IMR-90 (cell line): ENCODE data around the gene EXT2. TPM values are rescaled to one million over a fixed set of nuclear protein-coding genes. Genes with fewer than 3 reads are reported as not detected.

Experiments used
- ATAC-seq: fragments of 200-7000 bp; cut with Tn5 transposase; 2 replicates; pipeline ENCODE4 v1.9.1; 2020; ENCODE audit warnings: low read depth, mild to moderate bottlenecking, moderate library complexity
- BruUV-seq: library from RNA; stranded (reverse); fragments of 400-500 nt; replicated peaks from 2 replicates; lab custom pipeline; 2021; lab: Mats Ljungman, UMichigan
- CTCF ChIA-PET: fragments of 300-600 bp; formaldehyde crosslinking; extraction: SDS; loops from one replicate; lab custom pipeline; 2021; ENCODE audit warnings: antibody characterized with exemption; lab: Yijun Ruan, JAX
- POLR2A ChIA-PET: fragments of 300-600 bp; sonication (Branson Sonifier 250); formaldehyde crosslinking; loops from one replicate; lab custom pipeline; 2022; ENCODE audit warnings: antibody characterized with exemption; ENCODE audit not compliant: unreplicated experiment; lab: Charles Lee
- DNase-seq: peaks from one replicate; pipeline ENCODE4 v3.0.0; 2013
- H2AFZ ChIP-seq: replicated peaks from 2 replicates; pipeline ENCODE3; 2013; ENCODE audit warnings: low read length, mild to moderate bottlenecking; ENCODE audit not compliant: poor library complexity
- H2AK5ac ChIP-seq: 2 replicates; pipeline ENCODE4 v1.6.1; 2013; ENCODE audit warnings: low read depth, low read length, inconsistent platforms
- H2AK9ac ChIP-seq: replicated peaks from 2 replicates; pipeline ENCODE3; 2013; ENCODE audit warnings: mild to moderate bottlenecking, low read depth, low read length, moderate library complexity; ENCODE audit not compliant: poor library complexity
- H2BK120ac ChIP-seq: 2 replicates; pipeline ENCODE4 v1.6.1; 2013; ENCODE audit warnings: low read depth, low read length, inconsistent platforms
- H2BK15ac ChIP-seq: 3 replicates; pipeline ENCODE4 v1.6.1; 2013; ENCODE audit warnings: low read depth, low read length, inconsistent platforms
- H2BK20ac ChIP-seq: 2 replicates; pipeline ENCODE4 v1.6.1; 2013; ENCODE audit warnings: low read depth, mild to moderate bottlenecking, inconsistent platforms, low read length, moderate library complexity
- H2BK5ac ChIP-seq: 2 replicates; pipeline ENCODE4 v1.6.1; 2013; ENCODE audit warnings: mild to moderate bottlenecking, low read depth, low read length, inconsistent platforms; ENCODE audit not compliant: poor library complexity, severe bottlenecking
- H3K14ac ChIP-seq: replicated peaks from 2 replicates; pipeline ENCODE4 v1.6.1; 2013; ENCODE audit warnings: low read depth, low read length, inconsistent platforms
- H3K18ac ChIP-seq: 2 replicates; pipeline ENCODE4 v1.6.1; 2013; ENCODE audit warnings: low read depth, low read length, control low read depth
- H3K23ac ChIP-seq: 2 replicates; pipeline ENCODE4 v1.6.1; 2013; ENCODE audit warnings: low read depth, low read length, inconsistent platforms
- H3K27ac ChIP-seq: 2 replicates; pipeline ENCODE4 v1.5.1; 2013; ENCODE audit warnings: mild to moderate bottlenecking, control low read depth, low read length; ENCODE audit not compliant: insufficient read depth
- H3K27me3 ChIP-seq: 2 replicates; pipeline ENCODE4 v1.6.1; 2013; ENCODE audit warnings: low read length; ENCODE audit not compliant: control insufficient read depth, insufficient read depth
- H3K36me3 ChIP-seq: 2 replicates; pipeline ENCODE4 v1.6.1; 2013; ENCODE audit warnings: low read length, mixed read lengths; ENCODE audit not compliant: control insufficient read depth, insufficient read depth
- H3K4ac ChIP-seq: 2 replicates; pipeline ENCODE4 v1.6.1; 2013; ENCODE audit warnings: low read depth, low read length, inconsistent platforms
- H3K4me1 ChIP-seq: 2 replicates; pipeline ENCODE4 v1.6.1; 2013; ENCODE audit warnings: low read length, mixed read lengths; ENCODE audit not compliant: control insufficient read depth, insufficient read depth
- H3K4me2 ChIP-seq: 2 replicates; pipeline ENCODE4 v1.6.1; 2013; ENCODE audit warnings: low read depth, mild to moderate bottlenecking, control low read depth, low read length, moderate library complexity
- H3K4me3 ChIP-seq: 2 replicates; pipeline ENCODE4 v1.5.1; 2013; ENCODE audit warnings: low read depth, mild to moderate bottlenecking, control low read depth, low read length, moderate library complexity; ENCODE audit not compliant: insufficient read depth
- H3K56ac ChIP-seq: 2 replicates; pipeline ENCODE4 v1.6.1; 2013; ENCODE audit warnings: low read length, inconsistent platforms; ENCODE audit not compliant: insufficient read depth; ENCODE audit errors: extremely low read depth
- H3K79me1 ChIP-seq, 2 experiments: 2 replicates each; pipeline ENCODE4 v1.6.1; 2013; ENCODE audit warnings: low read length in 2 of 2, inconsistent platforms in 1 of 2, low read depth in 1 of 2
- H3K9ac ChIP-seq: 2 replicates; pipeline ENCODE4 v1.6.1; 2013; ENCODE audit warnings: low read depth, low read length, control low read depth
- H3K9me1 ChIP-seq: 2 replicates; pipeline ENCODE4 v1.6.1; 2013; ENCODE audit warnings: low read length, inconsistent platforms; ENCODE audit not compliant: insufficient read depth
- H3K9me3 ChIP-seq: 2 replicates; pipeline ENCODE4 v1.6.1; 2013; ENCODE audit warnings: low read length; ENCODE audit not compliant: control insufficient read depth, insufficient read depth
- H4K20me1 ChIP-seq: 2 replicates; pipeline ENCODE4 v1.6.1; 2013; ENCODE audit warnings: low read length, inconsistent platforms; ENCODE audit not compliant: insufficient read depth
- H4K5ac ChIP-seq: 2 replicates; pipeline ENCODE4 v1.6.1; 2013; ENCODE audit warnings: mild to moderate bottlenecking, low read depth, low read length, control low read depth
- H4K8ac ChIP-seq, 2 experiments: 2 replicates each; pipeline ENCODE4 v1.6.1; 2013; ENCODE audit warnings: low read depth in 2 of 2, low read length in 2 of 2, control low read depth in 1 of 2, inconsistent platforms in 1 of 2
- H4K91ac ChIP-seq: 2 replicates; pipeline ENCODE4 v1.6.1; 2013; ENCODE audit warnings: low read depth, low read length, inconsistent platforms; ENCODE audit not compliant: insufficient read depth
- BHLHE40 ChIP-seq: fragments of 150-350 bp; IDR thresholded peaks from 2 replicates; pipeline ENCODE4 v1.6.1; 2016; ENCODE audit warnings: mild to moderate bottlenecking, low read depth, low read length
- CEBPB ChIP-seq: IDR thresholded peaks from 2 replicates; pipeline ENCODE4 v1.6.1; 2012; ENCODE audit warnings: low read depth, low read length, improper control_type of control experiment
- CHD1 ChIP-seq: IDR thresholded peaks from 2 replicates; pipeline ENCODE4 v1.6.1; 2012; ENCODE audit warnings: low read depth, low read length, improper control_type of control experiment
- CTCF ChIP-seq: conservative IDR thresholded peaks from 2 replicates; pipeline ENCODE4 v1.5.1; 2012; ENCODE audit warnings: mild to moderate bottlenecking, low read depth, low read length, improper control_type of control experiment
- ELK1 ChIP-seq: fragments of 150-350 bp; IDR thresholded peaks from 2 replicates; pipeline ENCODE4 v1.6.1; 2016; ENCODE audit warnings: low read depth, mild to moderate bottlenecking, low read length, moderate library complexity, borderline replicate concordance
- FOS ChIP-seq: fragments of 150-350 bp; IDR thresholded peaks from 2 replicates; pipeline ENCODE4 v1.6.1; 2016; ENCODE audit warnings: low read depth, low read length
- MAFK ChIP-seq: IDR thresholded peaks from 2 replicates; pipeline ENCODE4 v1.6.1; 2012; ENCODE audit warnings: low read depth, low read length, improper control_type of control experiment
- MAZ ChIP-seq: IDR thresholded peaks from 2 replicates; pipeline ENCODE4 v1.6.1; 2012; ENCODE audit warnings: low read depth, mild to moderate bottlenecking, low read length, improper control_type of control experiment, moderate library complexity, borderline replicate concordance
- MXI1 ChIP-seq: IDR thresholded peaks from 2 replicates; pipeline ENCODE4 v1.6.1; 2012; ENCODE audit warnings: low read depth, mild to moderate bottlenecking, low read length, moderate library complexity, borderline replicate concordance
- NFE2L2 ChIP-seq: fragments of 150-350 bp; IDR thresholded peaks from 2 replicates; pipeline ENCODE4 v1.6.1; 2016; ENCODE audit warnings: low read depth, mild to moderate bottlenecking, low read length
- POLR2A ChIP-seq: IDR thresholded peaks from 2 replicates; pipeline ENCODE4 v1.6.1; 2012; ENCODE audit warnings: mild to moderate bottlenecking, low read depth, low read length
- RAD21 ChIP-seq: IDR thresholded peaks from 2 replicates; pipeline ENCODE4 v1.6.1; 2012; ENCODE audit warnings: low read length, improper control_type of control experiment
- RCOR1 ChIP-seq: IDR thresholded peaks from 2 replicates; pipeline ENCODE4 v1.6.1; 2012; ENCODE audit warnings: mild to moderate bottlenecking, low read length, improper control_type of control experiment; ENCODE audit not compliant: insufficient replicate concordance
- RFX5 ChIP-seq: IDR thresholded peaks from 2 replicates; pipeline ENCODE4 v1.8.0; 2012; ENCODE audit warnings: low read depth, mild to moderate bottlenecking, low read length, moderate library complexity
- SMC3 ChIP-seq: fragments of 150-350 bp; IDR thresholded peaks from 2 replicates; pipeline ENCODE4 v1.6.1; 2016; ENCODE audit warnings: low read depth, mild to moderate bottlenecking, antibody characterized with exemption, low read length, moderate library complexity
- USF2 ChIP-seq: fragments of 150-350 bp; IDR thresholded peaks from 2 replicates; pipeline ENCODE4 v1.6.1; 2017; ENCODE audit warnings: mild to moderate bottlenecking, antibody characterized with exemption, low read length, low read depth
- WGBS, 2 experiments: methylation state at CpG; one replicate each; pipeline versions ENCODE4 v1.1.5 to v1.1.7; 2013; ENCODE audit warnings: missing lambda C conversion rate in 2 of 2; ENCODE audit not compliant: insufficient read length in 1 of 2; ENCODE audit errors: extremely low coverage in 2 of 2; 5-methylcytosine and 5-hydroxymethylcytosine counted together
- dilution Hi-C: fragments of 300-500 bp; cut with HindIII; formaldehyde crosslinking; loops from one replicate; pipeline ENCODE4 v1.14.3; 2018; ENCODE audit warnings: low sequenced_read_pairs; ENCODE audit not compliant: unreplicated experiment
- in situ Hi-C: fragments of 300-500 bp; cut with MboI; formaldehyde crosslinking; loops from 3 replicates; pipeline ENCODE4 v1.14.3; 2019; ENCODE audit warnings: low sequenced_read_pairs, inconsistent platforms, mixed read lengths
- intact Hi-C: fragments of 100-400 bp; cut with micrococcal nuclease; formaldehyde crosslinking; loops from 2 replicates; pipeline ENCODE4 v1.10.0; 2022
- polyA plus RNA-seq, 3 experiments: library from polyadenylated mRNA; depleted of rRNA; stranded (reverse); fragments of >200 nt; gene quantifications; 2 replicates each; pipeline ENCODE4 v1.2.3, GENCODE V29; 2012; ENCODE audit warnings: low replicate concordance in 1 of 3
- total RNA-seq: library from RNA; depleted of rRNA; stranded (reverse); fragments of >200 nt; gene quantifications from 2 replicates; pipeline ENCODE4 v1.2.3, GENCODE V29; 2012

Gene EXT2
- total and polyA plus RNA-seq, 2 of the 4 experiments (the other 2 are of a cell fraction) = 75.0 to 85.3 TPM

- no peak overlapping the region for H2BK15ac ChIP-seq
- no peak overlapping the region for H3K4me2 ChIP-seq
- intact Hi-C loops (no loop called here), dilution Hi-C loops (no loop called here), in situ Hi-C loops (no loop called here)
- no peak for TF ChIP-seq SMC3
- TF ChIP-seq USF2 = no peak
- no peak for TF ChIP-seq NFE2L2
- TF ChIP-seq RFX5 = no peak
- no peak for TF ChIP-seq MXI1
- TF ChIP-seq CHD1 = no peak
- TF ChIP-seq CEBPB = no peak
- no peak for TF ChIP-seq MAZ
- no peak for TF ChIP-seq RAD21
- TF ChIP-seq CTCF = no peak
- TF ChIP-seq FOS = no peak
- no peak for TF ChIP-seq RCOR1
- TF ChIP-seq ELK1 = no peak
- no peak for TF ChIP-seq POLR2A
- TF ChIP-seq BHLHE40 = no peak
- no peak for TF ChIP-seq MAFK
- H3K4me1 ChIP-seq = 0 out of 2 replicates have a peak, but pooled peaks cover 2% of the 10 kb centered on the region
- H4K5ac ChIP-seq = no peak overlapping the region
- no peak overlapping the region for H3K56ac ChIP-seq
- H4K91ac ChIP-seq = no peak overlapping the region
- H2BK120ac ChIP-seq = no peak overlapping the region; the same call in 1 of the 2 replicates
- WGBS, 2 experiments = no CpG with 5 or more reads among the region's 4 CpGs
- no peak overlapping the region for H3K27ac ChIP-seq
- no peak overlapping the region for H3K23ac ChIP-seq
- no TSS peak for BruUV-seq
- no peak overlapping the region for H3K4ac ChIP-seq
- DNase-seq (no peak), ATAC-seq (peak; percentile 48; the same call in 1 of the 2 replicates)
- POLR2A ChIA-PET = no interaction called here
- H2BK5ac ChIP-seq = no peak overlapping the region
- H3K27me3 ChIP-seq = peaks cover 22% of the 10 kb centered on the region
- H2AK9ac ChIP-seq = no peak overlapping the region
- H3K9me1 ChIP-seq = no peaks in the 10 kb centered on the region
- H2AFZ ChIP-seq = no peak overlapping the region
- H3K36me3 ChIP-seq = no peaks in the 10 kb centered on the region
- CTCF ChIA-PET = interaction anchor here (1.5 kb wide), 1 partner anchor 112 kb away, joined by 3 read pairs; no protein-coding TSS in a partner anchor
- no peaks in the 10 kb centered on the region for H3K79me1 ChIP-seq
- H3K4me3 ChIP-seq = no peak overlapping the region
- no peak overlapping the region for H2BK20ac ChIP-seq
- no peak overlapping the region for H2AK5ac ChIP-seq
- H3K9ac ChIP-seq = no peak overlapping the region
- no peak overlapping the region for H3K18ac ChIP-seq
- H3K9me3 ChIP-seq = no peaks in the 10 kb centered on the region
- no peak overlapping the region for H4K8ac ChIP-seq
- H3K14ac ChIP-seq = no peak overlapping the region
- no peaks in the 10 kb centered on the region for H4K20me1 ChIP-seq
Observed at GRCh38 chr11:44290208-44290607, 194.7 kb downstream of the EXT2 start.
